ENCODE measurements around the gene PBX1. TPM values are rescaled to one million over a fixed set of nuclear protein-coding genes. Genes with fewer than 3 reads are reported as not detected.

The PBX1 gene
- total and polyA plus RNA-seq, 3 experiments from 2014 or later, result 0.05 to 0.16 (median 0.13) TPM

- H3K4me1 ChIP-seq (ENCODE audit: insufficient read depth, low read length), result no peaks in the 10 kb centered on the region
- ChIA-PET POLR2A (no interaction called here), CTCF (no interaction called here)
- no peaks in the 10 kb centered on the region for H3K27me3 ChIP-seq (ENCODE audit: insufficient read depth, low read length, poor library complexity, severe bottlenecking)
- no peak overlapping the region for H3K27ac Mint-ChIP-seq
- no peak for DNase-seq
- H3K27ac ChIP-seq (ENCODE audit: low read depth, low read length), result no peak overlapping the region
- peaks cover 0 to 4% (median 3%) of the 10 kb centered on the region in 5 donors for H3K9me3 Mint-ChIP-seq
- H3K36me3 Mint-ChIP-seq, result no peaks in the 10 kb centered on the region
- H3K4me3 Mint-ChIP-seq, result no peak overlapping the region
- no peaks in the 10 kb centered on the region for H3K4me1 Mint-ChIP-seq
- no peaks in the 10 kb centered on the region for H3K9me3 ChIP-seq (ENCODE audit: low read length)
- H3K36me3 ChIP-seq (ENCODE audit: insufficient read depth, low read length), result no peaks in the 10 kb centered on the region
- no peak overlapping the region for H3K4me3 ChIP-seq (ENCODE audit: low read length)
- H3K27me3 Mint-ChIP-seq, result no peaks in the 10 kb centered on the region
These were observed 180.2 kb downstream of the PBX1 start for GRCh38 chr1:164739189-164739588.

GRCh38 chr1:164740000-164740526, 181.1 kb downstream of the PBX1 start:
- H3K27ac ChIP-seq (ENCODE audit: low read depth, low read length), result no peak overlapping the region
- no peak for DNase-seq
- no peaks in the 10 kb centered on the region for H3K9me3 ChIP-seq (ENCODE audit: low read length)
- no peaks in the 10 kb centered on the region for H3K27me3 ChIP-seq (ENCODE audit: insufficient read depth, low read length, poor library complexity, severe bottlenecking)
- Mint-ChIP-seq H3K27me3 (no peaks in the 10 kb centered on the region), H3K4me3 (no peak overlapping the region), H3K36me3 (no peaks in the 10 kb centered on the region), H3K27ac (no peak overlapping the region), H3K4me1 (no peaks in the 10 kb centered on the region), H3K9me3 (peaks cover 0 to 4% (median 3%) of the 10 kb centered on the region in 5 donors)
- no peak overlapping the region for H3K4me3 ChIP-seq (ENCODE audit: low read length)
- ChIA-PET POLR2A (no interaction called here), CTCF (no interaction called here)
- H3K4me1 ChIP-seq (ENCODE audit: insufficient read depth, low read length), result no peaks in the 10 kb centered on the region
- H3K36me3 ChIP-seq (ENCODE audit: insufficient read depth, low read length), result no peaks in the 10 kb centered on the region

GRCh38 chr1:164742745-164743144, 183.8 kb downstream of the PBX1 start:
- Mint-ChIP-seq H3K27ac (no peak overlapping the region), H3K27me3 (no peaks in the 10 kb centered on the region), H3K4me3 (no peak overlapping the region), H3K9me3 (peaks cover 0 to 3% (median 0%) of the 10 kb centered on the region in 5 donors), H3K36me3 (no peaks in the 10 kb centered on the region), H3K4me1 (no peaks in the 10 kb centered on the region)
- no peak for DNase-seq
- H3K4me3 ChIP-seq (ENCODE audit: low read length), result no peak overlapping the region
- H3K4me1 ChIP-seq (ENCODE audit: insufficient read depth, low read length), result no peaks in the 10 kb centered on the region
- H3K27ac ChIP-seq (ENCODE audit: low read depth, low read length), result no peak overlapping the region
- POLR2A ChIA-PET, result no interaction called here
- H3K36me3 ChIP-seq (ENCODE audit: insufficient read depth, low read length), result no peaks in the 10 kb centered on the region
- H3K27me3 ChIP-seq (ENCODE audit: insufficient read depth, low read length, poor library complexity, severe bottlenecking), result no peaks in the 10 kb centered on the region
- CTCF ChIA-PET, result no interaction called here
- no peaks in the 10 kb centered on the region for H3K9me3 ChIP-seq (ENCODE audit: low read length)

GRCh38 chr1:164743976-164744375, 185.0 kb downstream of the PBX1 start:
- ChIA-PET CTCF (no interaction called here), POLR2A (no interaction called here)
- Histone ChIP-seq H3K9me3 (ENCODE audit: low read length) (no peaks in the 10 kb centered on the region), H3K27ac (ENCODE audit: low read depth, low read length) (no peak overlapping the region), H3K4me3 (ENCODE audit: low read length) (no peak overlapping the region), H3K4me1 (ENCODE audit: insufficient read depth, low read length) (no peaks in the 10 kb centered on the region), H3K27me3 (ENCODE audit: insufficient read depth, low read length, poor library complexity, severe bottlenecking) (no peaks in the 10 kb centered on the region), H3K36me3 (ENCODE audit: insufficient read depth, low read length) (no peaks in the 10 kb centered on the region)
- Mint-ChIP-seq H3K36me3 (no peaks in the 10 kb centered on the region), H3K27me3 (no peaks in the 10 kb centered on the region), H3K4me1 (no peaks in the 10 kb centered on the region), H3K27ac (no peak overlapping the region), H3K9me3 (peaks cover 0 to 3% (median 0%) of the 10 kb centered on the region in 5 donors), H3K4me3 (no peak overlapping the region)
- no peak for DNase-seq

GRCh38 chr1:164745736-164746135, 186.8 kb downstream of the PBX1 start:
- no peak for DNase-seq
- H3K27ac Mint-ChIP-seq, result no peak overlapping the region
- no peaks in the 10 kb centered on the region for H3K36me3 Mint-ChIP-seq
- no peaks in the 10 kb centered on the region for H3K36me3 ChIP-seq (ENCODE audit: insufficient read depth, low read length)
- ChIA-PET POLR2A (no interaction called here), CTCF (no interaction called here)
- no peaks in the 10 kb centered on the region for H3K27me3 Mint-ChIP-seq
- no peaks in the 10 kb centered on the region for H3K27me3 ChIP-seq (ENCODE audit: insufficient read depth, low read length, poor library complexity, severe bottlenecking)
- no peaks in the 10 kb centered on the region for H3K9me3 ChIP-seq (ENCODE audit: low read length)
- H3K9me3 Mint-ChIP-seq, result peaks cover 0 to 6% (median 0%) of the 10 kb centered on the region in 5 donors
- H3K4me3 Mint-ChIP-seq, result no peak overlapping the region
- no peaks in the 10 kb centered on the region for H3K4me1 ChIP-seq (ENCODE audit: insufficient read depth, low read length)
- H3K4me3 ChIP-seq (ENCODE audit: low read length), result no peak overlapping the region
- no peaks in the 10 kb centered on the region for H3K4me1 Mint-ChIP-seq
- no peak overlapping the region for H3K27ac ChIP-seq (ENCODE audit: low read depth, low read length)

- H3K27me3 Mint-ChIP-seq, result no peaks in the 10 kb centered on the region
- H3K27ac Mint-ChIP-seq, result no peak overlapping the region
- no peaks in the 10 kb centered on the region for H3K36me3 Mint-ChIP-seq
- H3K4me1 Mint-ChIP-seq, result no peaks in the 10 kb centered on the region
- Histone ChIP-seq H3K4me1 (ENCODE audit: insufficient read depth, low read length) (no peaks in the 10 kb centered on the region), H3K36me3 (ENCODE audit: insufficient read depth, low read length) (no peaks in the 10 kb centered on the region), H3K4me3 (ENCODE audit: low read length) (no peak overlapping the region), H3K9me3 (ENCODE audit: low read length) (no peaks in the 10 kb centered on the region), H3K27ac (ENCODE audit: low read depth, low read length) (no peak overlapping the region), H3K27me3 (ENCODE audit: insufficient read depth, low read length, poor library complexity, severe bottlenecking) (no peaks in the 10 kb centered on the region)
- DNase-seq, result no peak
- H3K9me3 Mint-ChIP-seq, result peaks cover 0 to 6% (median 0%) of the 10 kb centered on the region in 5 donors
- no peak overlapping the region for H3K4me3 Mint-ChIP-seq
- POLR2A ChIA-PET, result no interaction called here
- CTCF ChIA-PET, result no interaction called here
These were observed 187.6 kb downstream of the PBX1 start for GRCh38 chr1:164746632-164747031.

GRCh38 chr1:164748253-164748899, 189.4 kb downstream of the PBX1 start:
- no peak for DNase-seq
- Histone ChIP-seq H3K4me3 (ENCODE audit: low read length) (no peak overlapping the region), H3K27me3 (ENCODE audit: insufficient read depth, low read length, poor library complexity, severe bottlenecking) (no peaks in the 10 kb centered on the region), H3K27ac (ENCODE audit: low read depth, low read length) (no peak overlapping the region), H3K9me3 (ENCODE audit: low read length) (no peaks in the 10 kb centered on the region), H3K36me3 (ENCODE audit: insufficient read depth, low read length) (no peaks in the 10 kb centered on the region), H3K4me1 (ENCODE audit: insufficient read depth, low read length) (no peaks in the 10 kb centered on the region)
- Mint-ChIP-seq H3K27me3 (no peaks in the 10 kb centered on the region), H3K36me3 (no peaks in the 10 kb centered on the region), H3K27ac (no peak overlapping the region), H3K9me3 (peaks cover 0 to 5% (median 0%) of the 10 kb centered on the region in 5 donors), H3K4me1 (no peaks in the 10 kb centered on the region), H3K4me3 (no peak overlapping the region)
- POLR2A ChIA-PET, result no interaction called here
- CTCF ChIA-PET, result interaction anchor here (2.5 kb wide), 1 partner anchor 11 kb away, joined by 6 read pairs; no protein-coding TSS in a partner anchor

GRCh38 chr1:164753521-164754077, 194.6 kb downstream of the PBX1 start:
- no peak overlapping the region for H3K27ac Mint-ChIP-seq
- Histone ChIP-seq H3K27ac (ENCODE audit: low read depth, low read length) (no peak overlapping the region), H3K27me3 (ENCODE audit: insufficient read depth, low read length, poor library complexity, severe bottlenecking) (no peaks in the 10 kb centered on the region), H3K4me3 (ENCODE audit: low read length) (no peak overlapping the region), H3K9me3 (ENCODE audit: low read length) (no peaks in the 10 kb centered on the region), H3K36me3 (ENCODE audit: insufficient read depth, low read length) (no peaks in the 10 kb centered on the region), H3K4me1 (ENCODE audit: insufficient read depth, low read length) (no peaks in the 10 kb centered on the region)
- H3K27me3 Mint-ChIP-seq, result peaks cover 0 to 2% of the 10 kb centered on the region in 2 donors
- H3K9me3 Mint-ChIP-seq, result peaks cover 0 to 6% (median 3%) of the 10 kb centered on the region in 5 donors
- CTCF ChIA-PET, result no interaction called here
- H3K36me3 Mint-ChIP-seq, result no peaks in the 10 kb centered on the region
- DNase-seq, result no peak
- H3K4me1 Mint-ChIP-seq, result no peaks in the 10 kb centered on the region
- no peak overlapping the region for H3K4me3 Mint-ChIP-seq
- POLR2A ChIA-PET, result no interaction called here

Data from CD8-positive, alpha-beta memory T cell (primary cell).